A673 (cell line): ENCODE measurements around the gene CEP72.

Experiments used
- CTCF ChIP-seq: fragments of 300-800, 200-600 bp; sonication (generic); conservative IDR thresholded peaks from 2 replicates; pipeline ENCODE4 v1.5.1; 2017; ENCODE audit warnings: low read depth, mild to moderate bottlenecking, antibody characterized with exemption, low read length, moderate library complexity, mixed read lengths
- EZH2 ChIP-seq: fragments of 200-600 bp; sonication (generic); IDR thresholded peaks from 2 replicates; pipeline ENCODE4 v1.6.1; 2017; ENCODE audit warnings: borderline replicate concordance, low read depth, mild to moderate bottlenecking, mixed read lengths, antibody characterized with exemption, low read length; ENCODE audit not compliant: poor library complexity, severe bottlenecking

DNA sequence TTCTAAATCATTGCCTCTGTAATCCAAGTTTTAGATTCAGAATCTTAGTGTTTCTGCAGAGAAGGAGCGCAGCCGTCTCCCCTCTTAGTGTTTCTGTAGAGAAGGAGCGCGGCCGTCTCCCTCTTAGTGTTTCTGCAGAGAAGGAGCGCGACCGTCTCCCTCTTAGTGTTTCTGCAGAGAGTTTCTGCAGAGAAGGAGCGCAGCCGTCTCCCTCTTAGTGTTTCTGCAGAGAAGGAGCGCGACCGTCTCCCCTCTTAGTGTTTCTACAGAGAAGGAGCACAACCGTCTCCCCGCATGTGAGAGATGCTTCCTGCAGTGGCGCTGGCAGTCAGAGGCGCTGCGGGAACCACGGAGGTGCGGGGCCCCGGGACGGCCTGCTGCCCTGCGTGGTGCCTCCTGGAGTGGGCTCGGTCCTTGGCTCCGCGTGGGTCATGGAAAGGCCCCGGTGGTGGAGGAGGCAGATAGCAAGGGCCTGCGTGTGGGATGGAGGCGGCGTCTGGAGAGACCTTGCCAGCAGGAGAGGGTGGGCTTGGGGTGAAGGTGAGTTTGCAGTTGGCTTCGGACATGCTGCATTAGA, 10.9 kb downstream of the CEP72 start:
- no peak for TF ChIP-seq CTCF
- no peak for TF ChIP-seq EZH2
